Hematopoietic multipotent progenitor cell treated with erythropoietin and hydrocortisone succinate and interleukin-3 and kit ligand, for 8 days (in vitro differentiated cells): ENCODE measurements around the gene FGR.

Source experiments
- DNase-seq: peaks from one replicate; pipeline ENCODE4 v3.0.0-alpha.2; 2015

Gene FGR

DNA sequence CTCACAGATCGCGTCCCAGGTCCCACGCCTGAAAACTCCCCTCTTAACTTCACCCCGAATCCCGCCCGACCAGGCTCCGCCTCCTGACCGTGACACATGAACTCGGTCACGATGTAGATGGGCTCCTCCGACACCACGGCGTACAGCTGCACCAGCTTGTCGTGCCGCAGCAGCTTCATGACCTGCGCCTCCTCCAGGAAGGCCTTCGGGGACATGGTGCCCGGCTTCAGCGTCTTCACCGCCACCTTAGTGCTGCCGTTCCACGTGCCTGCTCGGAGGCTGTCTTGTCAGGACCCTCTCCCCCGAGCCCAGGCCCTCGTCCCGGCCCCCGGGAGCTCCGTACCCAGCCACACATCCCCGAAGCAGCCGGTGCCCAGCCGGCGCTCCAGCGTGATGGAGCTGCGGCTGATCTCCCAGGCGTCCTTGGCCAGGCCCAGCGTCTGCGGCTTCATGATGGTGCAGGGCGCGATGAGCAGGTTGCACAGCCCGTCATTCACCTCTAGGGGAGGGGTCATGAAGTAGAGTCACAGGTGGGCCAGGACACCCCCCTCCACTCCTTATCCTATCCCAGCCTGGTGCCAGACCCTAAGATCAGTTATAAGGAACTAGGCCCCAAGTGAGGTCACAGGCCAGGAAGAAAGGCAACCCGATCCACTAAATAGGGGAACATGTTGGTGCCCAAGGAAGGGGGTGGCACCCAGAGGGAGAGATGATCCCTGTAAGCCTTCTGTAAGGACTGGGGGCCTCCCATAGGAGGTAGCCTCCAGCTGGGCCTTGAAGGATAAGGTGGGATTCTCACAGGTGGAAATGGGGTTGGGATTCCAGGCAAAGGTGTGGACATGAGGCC, 19.4 kb downstream of the FGR start:
- no peak for DNase-seq

GRCh38 chr1:27614625-27615344, 20.2 kb downstream of the FGR start:
- no peak for DNase-seq

DNA sequence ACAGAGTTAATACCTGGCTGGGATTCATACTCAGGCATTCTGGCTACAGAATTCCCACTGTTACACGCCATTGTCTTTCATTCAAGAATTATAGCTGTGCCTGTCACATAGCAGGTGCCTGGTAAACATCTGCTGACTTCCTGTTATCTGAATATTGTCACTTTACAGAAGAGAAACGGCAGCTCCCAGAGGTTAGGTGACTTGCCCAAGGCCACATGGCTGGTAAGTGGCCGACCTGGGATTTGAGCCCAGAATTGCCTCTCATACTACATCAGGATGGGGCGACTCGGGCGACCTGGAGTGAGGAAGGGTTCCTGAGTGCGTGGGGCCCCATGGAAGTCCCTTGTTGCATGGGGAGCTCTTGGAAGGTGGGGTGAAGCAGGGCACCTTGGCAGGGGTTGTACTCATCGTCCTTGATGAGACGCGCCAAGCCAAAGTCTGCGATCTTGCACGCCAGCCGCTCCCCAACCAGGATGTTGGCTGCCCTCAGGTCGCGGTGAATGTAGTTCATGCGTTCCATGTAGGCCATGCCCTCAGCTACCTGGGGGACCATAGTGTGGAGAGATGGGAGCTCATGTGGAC, 20.9 kb downstream of the FGR start:
- no peak for DNase-seq

DNA sequence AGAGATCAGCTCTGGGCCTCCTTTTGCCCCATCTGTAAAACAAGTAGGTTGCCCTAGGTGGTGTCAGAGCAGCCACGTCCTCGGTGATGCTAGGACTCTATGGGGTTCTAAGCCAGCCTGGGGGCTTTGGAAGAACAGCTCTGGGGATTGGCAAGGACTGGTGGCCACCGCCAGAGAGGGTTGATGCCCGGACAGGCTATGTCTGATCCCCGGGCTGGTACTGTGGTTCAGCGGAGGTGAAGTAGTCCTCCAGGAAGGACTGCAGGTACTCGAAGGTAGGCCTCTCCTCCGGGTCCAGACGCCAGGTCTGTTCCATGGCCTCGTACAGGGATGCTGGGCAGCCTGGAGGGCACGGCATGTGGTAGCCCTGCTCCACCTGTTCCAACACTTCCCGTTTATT, 22.3 kb downstream of the FGR start:
- no peak for DNase-seq

DNA sequence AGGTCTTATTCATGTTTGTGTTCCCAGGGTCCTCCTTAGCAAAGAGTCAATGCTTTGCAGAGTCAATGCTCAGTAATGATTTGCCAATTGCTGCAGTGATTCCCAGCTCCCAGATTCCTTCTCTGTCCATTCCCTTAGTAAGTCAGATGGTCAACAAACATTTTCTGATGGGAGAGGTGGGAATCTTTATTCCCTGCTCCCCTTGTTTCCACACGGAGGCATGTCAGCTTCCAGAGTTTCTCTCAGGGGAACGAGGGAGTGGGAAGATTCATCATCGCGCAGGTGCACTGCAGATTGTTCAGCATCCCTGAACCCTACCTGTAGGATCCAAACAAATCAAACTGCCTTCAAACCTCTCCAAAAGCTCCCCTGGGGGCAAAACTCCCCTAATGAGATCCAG, 23.5 kb downstream of the FGR start:
- DNase-seq, result no peak

DNA sequence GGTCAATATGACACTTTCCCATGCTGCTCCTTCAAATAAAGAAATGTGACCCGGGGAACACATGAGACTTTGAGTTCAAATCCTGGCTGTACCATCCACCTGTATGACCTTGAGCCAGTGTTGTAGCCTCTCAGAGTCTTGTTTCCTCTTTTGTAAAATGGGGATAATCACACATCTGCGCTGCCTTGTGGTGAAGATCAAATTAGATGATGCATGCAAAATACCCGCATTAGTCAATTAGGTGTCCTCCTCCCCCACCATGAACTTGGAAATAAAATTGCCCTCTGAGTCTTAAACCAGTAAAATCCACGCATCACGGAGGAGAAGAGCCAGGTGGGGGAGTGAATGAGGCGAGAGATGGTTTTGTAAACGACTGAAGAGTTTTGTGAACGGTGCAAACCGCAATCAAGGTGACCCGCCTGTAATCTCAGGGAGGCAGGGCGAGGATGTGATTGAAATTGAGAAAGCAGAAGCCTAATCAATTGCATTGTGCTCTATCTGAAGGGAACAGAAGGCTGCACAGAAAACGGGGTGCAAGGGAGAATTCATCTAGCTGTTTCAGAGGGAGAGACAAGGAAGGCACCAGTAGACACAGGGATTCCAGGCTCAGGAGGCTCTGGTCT, 25.3 kb downstream of the FGR start:
- no peak for DNase-seq

DNA sequence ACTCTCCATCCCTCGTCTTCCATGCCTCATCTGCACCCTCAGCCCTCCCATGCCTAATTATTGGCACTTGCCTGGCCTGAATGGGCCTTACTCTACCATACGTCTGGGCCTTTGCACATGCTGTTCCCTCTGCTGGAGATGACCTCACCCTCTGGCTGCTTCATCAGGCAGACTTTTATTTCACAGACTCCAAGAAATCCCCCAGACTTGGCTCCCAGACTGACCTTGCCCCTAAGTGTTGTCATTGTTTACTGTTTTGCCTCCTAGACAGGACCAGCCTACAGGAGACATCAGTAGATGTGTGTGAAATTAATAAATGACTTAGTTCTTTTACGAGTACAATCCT, 25.8 kb downstream of the FGR start:
- DNase-seq, result no peak

GRCh38 chr1:27607239-27607804, 27.7 kb downstream of the FGR start:
- DNase-seq, result no peak

DNA sequence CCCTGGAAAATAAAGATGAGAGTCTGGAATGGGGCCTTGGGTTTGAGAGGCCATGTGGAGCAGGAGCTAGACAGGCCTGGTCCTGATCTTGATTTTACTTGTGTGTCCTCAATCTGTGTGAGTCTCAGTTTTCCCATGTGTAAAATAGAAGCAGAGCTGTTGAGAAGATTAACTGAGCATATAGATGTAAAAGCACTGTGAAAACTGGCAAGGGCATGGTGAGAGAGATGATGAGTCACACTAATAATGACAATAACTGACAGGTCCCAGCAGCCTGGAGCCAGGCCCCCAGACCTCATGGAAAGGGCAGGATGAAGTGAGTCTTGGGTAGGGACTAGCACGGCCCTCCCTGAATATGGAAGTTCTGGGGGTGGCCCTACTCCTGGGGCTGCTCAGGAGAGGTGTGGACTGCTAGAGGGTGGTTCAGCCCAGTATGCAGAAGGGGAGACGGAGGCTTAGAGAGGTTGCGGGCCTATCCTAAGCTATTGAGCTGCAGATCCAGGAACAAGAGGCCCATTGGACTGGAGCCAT, 28.2 kb downstream of the FGR start:
- DNase-seq, result no peak

- DNase-seq, result peak; percentile 61
Observed at GRCh38 chr1:27605796-27606707, 28.9 kb downstream of the FGR start.

- DNase-seq, result no peak
Observed at GRCh38 chr1:27605300-27605766, 29.7 kb downstream of the FGR start.

DNA sequence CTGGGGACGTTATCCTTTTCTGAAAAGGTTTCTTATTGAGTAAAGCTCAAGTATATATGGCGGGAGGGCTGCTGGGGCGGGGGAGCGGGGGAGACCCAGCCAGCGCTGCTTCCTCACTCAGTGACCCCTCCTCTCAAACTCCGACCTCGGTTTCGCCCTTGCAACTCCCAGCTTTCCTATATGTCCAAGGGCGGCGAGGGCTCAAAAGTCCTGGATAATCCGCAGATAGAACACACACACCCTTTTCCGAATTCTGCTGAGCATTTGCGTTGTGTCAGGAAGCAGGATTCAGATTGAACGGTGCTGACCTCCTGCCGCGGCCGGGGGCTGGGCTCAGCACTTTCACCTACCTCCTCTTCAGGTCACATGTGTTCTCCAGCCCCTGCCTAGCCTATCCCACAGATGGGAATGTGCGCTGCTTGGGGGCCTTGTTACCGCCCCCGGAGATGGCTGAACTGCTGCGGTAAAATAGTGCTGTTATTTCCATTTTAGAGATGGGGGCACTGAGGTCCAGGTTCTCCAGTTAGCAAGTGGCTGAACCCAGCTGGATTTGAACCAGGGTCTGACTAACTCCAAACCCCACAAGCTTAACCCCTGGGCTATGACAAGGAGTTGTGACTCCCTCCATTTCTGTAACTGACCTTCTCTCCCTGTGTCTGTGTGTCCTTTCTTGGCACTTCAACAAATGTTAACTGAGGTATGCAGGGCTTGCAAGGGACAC, 30.2 kb downstream of the FGR start:
- DNase-seq, result no peak

GRCh38 chr1:27603681-27604578, 31.1 kb downstream of the FGR start, which contains the start of gene AHDC1:
TSS of gene AHDC1 (minus strand) at chr1:27604144. CDS start at chr1:27552115, 52,029 bp downstream.
- DNase-seq, result peak; percentile 89

DNA sequence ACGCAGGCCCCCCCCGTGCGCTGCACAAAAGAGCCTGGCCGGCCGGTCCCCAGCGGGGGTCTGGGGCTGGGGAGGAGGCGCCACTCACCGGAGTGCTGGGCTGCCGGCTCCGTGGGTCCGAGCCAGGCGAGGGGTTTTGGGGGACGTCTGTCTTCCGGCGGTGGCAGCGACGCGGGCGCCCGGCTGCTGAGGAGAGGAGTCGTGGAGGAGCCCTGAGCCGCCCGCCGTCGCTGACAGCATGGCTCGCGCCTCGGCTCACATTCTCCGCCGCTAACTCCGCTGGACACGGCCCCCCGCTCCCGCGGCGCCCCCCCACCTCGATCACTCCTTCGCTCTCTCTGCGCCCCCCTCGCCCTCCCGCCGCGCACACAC, 31.7 kb downstream of the FGR start:
- no peak for DNase-seq

- no peak for DNase-seq
Observed at GRCh38 chr1:27602462-27603308, 32.3 kb downstream of the FGR start.

DNA sequence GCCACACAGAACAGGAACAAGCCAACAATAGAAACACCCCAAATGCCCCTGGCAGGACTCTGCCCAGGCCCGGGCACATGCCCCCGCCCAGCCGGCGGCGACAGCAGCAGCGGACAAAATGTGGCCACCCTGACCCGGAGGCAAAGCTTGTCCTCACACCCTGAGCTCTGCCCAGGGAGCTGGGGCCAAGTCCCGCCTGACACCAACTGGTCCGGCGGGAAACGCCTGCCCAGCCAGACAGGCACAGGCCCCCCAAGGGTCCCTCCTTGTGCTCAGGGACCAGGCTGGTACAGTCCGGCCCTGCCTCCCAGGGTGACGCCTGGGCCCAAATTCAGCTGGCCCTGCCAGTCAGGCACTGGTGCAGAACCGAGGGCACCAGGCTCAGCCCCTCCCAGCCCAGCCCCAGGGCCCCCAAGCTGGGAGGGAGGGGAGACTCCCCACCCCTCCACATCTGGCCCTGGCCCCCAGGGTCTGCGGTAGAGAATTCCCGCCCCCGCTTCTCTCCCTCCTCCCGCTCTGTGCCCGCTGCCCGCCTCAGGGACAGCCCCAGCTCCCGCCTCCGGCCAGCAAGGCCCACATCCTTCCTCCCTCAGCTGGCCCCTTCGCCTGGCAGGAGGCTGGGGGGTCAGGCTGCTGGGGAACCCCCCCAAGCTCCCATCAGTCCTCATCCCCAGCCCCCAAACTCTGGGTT, 33.1 kb downstream of the FGR start:
- DNase-seq, result no peak

DNA sequence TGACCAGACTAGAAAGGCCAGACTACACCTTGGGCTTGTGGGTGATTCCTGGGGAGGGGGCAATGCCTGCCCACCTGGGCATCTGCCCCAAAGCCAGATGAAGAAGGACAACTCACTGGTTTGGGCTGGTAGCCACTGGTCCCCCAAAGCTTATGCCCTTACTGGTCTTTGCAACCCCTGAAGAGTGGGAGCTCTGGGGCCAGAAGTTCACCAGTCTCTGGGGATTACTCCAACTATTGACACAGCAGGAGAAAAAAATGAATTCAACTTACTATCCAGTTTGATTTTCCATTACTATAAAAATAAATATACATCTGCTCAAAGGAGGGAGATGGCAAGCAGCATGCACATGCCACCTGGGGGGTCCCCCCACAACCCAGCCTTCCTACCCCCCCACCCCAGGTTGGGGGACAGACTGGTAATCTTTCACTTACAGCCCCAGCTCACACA, 33.6 kb downstream of the FGR start:
- no peak for DNase-seq

DNA sequence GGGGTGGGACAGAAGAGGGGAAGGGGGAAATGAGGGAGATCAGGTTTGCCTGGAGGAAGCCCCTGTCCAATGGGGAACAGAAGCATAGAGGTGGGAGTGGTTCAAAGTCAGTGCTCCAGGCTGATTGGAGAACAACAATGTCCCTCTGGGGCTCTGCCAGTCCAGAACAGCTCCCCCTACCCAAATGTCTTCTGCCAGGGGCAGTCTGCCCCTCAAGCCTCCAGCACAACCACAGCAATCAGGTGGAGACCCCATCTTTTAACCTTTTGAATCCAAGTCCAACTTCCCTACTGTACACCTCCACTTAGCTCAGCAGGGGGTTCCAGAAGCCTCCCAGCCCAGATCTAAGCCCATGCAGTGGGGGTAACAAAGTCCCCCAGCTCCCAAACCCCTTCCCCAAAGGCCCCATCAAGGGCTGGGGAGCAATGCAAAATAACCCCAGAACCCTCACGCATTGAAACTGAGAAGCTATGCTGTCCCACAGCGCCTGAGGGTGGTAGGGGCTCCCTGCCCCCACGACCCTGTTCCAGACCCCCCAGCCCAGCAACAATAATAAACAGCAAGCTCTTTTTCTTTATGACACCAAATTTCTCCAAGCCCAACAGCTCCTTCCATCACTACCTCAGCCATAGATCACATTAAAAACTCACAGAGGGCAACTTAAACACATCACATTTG, 34.3 kb downstream of the FGR start:
- no peak for DNase-seq
